ENCODE data around the gene CALCOCO1.

Gene CALCOCO1

GRCh38 chr12:53757101-53757770, 30.0 kb upstream of the CALCOCO1 start:
- peaks cover 11% of the 10 kb centered on the region for H3K4me1 Mint-ChIP-seq
- H3K36me3 Mint-ChIP-seq (ENCODE audit: insufficient read depth): peaks cover 2% of the 10 kb centered on the region
- H3K27me3 Mint-ChIP-seq: peaks cover 44% of the 10 kb centered on the region
- no peak overlapping the region for H3K27ac Mint-ChIP-seq (ENCODE audit: low read depth)
- H3K9me3 Mint-ChIP-seq: no peaks in the 10 kb centered on the region
- H3K4me3 Mint-ChIP-seq: peak overlapping the region; percentile 26
- ATAC-seq (replicated peaks; ENCODE audit: extremely low read depth, poor library complexity, severe bottlenecking) (peak; percentile 81), DNase-seq (ENCODE audit: low spot score in 2 of 2) (peak; percentile 70 to 81)

GRCh38 chr12:53756300-53757100, 29.2 kb upstream of the CALCOCO1 start:
- Mint-ChIP-seq H3K27ac (ENCODE audit: low read depth) (peak overlapping the region; percentile 70), H3K9me3 (no peaks in the 10 kb centered on the region), H3K36me3 (ENCODE audit: insufficient read depth) (peaks cover 2% of the 10 kb centered on the region), H3K27me3 (peaks cover 37% of the 10 kb centered on the region), H3K4me3 (peak overlapping the region; percentile 41), H3K4me1 (peaks cover 11% of the 10 kb centered on the region)
- DNase-seq (ENCODE audit: low spot score in 2 of 2) (no peak), ATAC-seq (replicated peaks; ENCODE audit: extremely low read depth, poor library complexity, severe bottlenecking) (no peak)

GRCh38 chr12:53755893-53756292, 28.6 kb upstream of the CALCOCO1 start:
- Mint-ChIP-seq H3K36me3 (ENCODE audit: insufficient read depth) (peaks cover 2% of the 10 kb centered on the region), H3K27me3 (peaks cover 31% of the 10 kb centered on the region), H3K4me1 (peaks cover 11% of the 10 kb centered on the region), H3K9me3 (no peaks in the 10 kb centered on the region), H3K27ac (ENCODE audit: low read depth) (no peak overlapping the region), H3K4me3 (no peak overlapping the region)
- no peak for DNase-seq (ENCODE audit: low spot score in 2 of 2)
- ATAC-seq (replicated peaks; ENCODE audit: extremely low read depth, poor library complexity, severe bottlenecking): no peak

- Mint-ChIP-seq H3K4me3 (no peak overlapping the region), H3K27me3 (peaks cover 27% of the 10 kb centered on the region), H3K36me3 (ENCODE audit: insufficient read depth) (peaks cover 2% of the 10 kb centered on the region), H3K4me1 (peaks cover 15% of the 10 kb centered on the region), H3K9me3 (no peaks in the 10 kb centered on the region), H3K27ac (ENCODE audit: low read depth) (no peak overlapping the region)
- no peak for ATAC-seq (replicated peaks; ENCODE audit: extremely low read depth, poor library complexity, severe bottlenecking)
- DNase-seq (ENCODE audit: low spot score in 2 of 2): no peak
Observed at GRCh38 chr12:53755451-53755891, 28.2 kb upstream of the CALCOCO1 start.

DNA sequence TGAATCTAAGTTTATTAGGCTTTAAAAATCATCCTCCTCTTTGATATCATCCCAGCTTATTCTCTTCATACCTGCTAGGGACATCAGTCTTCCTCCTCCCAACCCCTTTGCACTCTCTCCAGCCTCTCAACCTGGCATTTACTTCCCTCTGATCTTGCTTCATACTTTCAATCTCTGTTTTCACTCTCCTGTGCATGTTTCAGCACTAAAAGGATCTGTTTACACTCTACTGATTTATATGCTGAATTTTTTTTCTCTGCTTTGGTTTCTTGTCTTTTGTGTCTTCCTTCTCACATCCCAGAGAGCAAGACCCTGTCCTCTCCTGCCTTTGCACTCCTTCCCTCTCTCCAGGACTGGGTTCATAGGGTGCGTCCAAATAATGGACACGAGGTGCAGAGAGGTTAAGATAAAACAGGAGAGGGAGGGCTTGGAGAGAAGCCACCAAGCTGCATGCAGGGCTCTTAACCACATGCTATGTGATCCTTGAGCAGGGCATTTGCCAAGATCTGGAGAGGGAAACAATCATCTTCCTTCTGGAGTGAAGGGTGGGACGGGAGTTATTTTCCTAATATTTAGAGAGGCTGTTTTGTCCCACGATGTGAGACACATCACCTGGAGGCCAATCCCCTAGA, 27.5 kb upstream of the CALCOCO1 start:
- H3K4me3 Mint-ChIP-seq: no peak overlapping the region
- H3K27me3 Mint-ChIP-seq: peaks cover 20% of the 10 kb centered on the region
- no peak for ATAC-seq (replicated peaks; ENCODE audit: extremely low read depth, poor library complexity, severe bottlenecking)
- H3K36me3 Mint-ChIP-seq (ENCODE audit: insufficient read depth): peaks cover 2% of the 10 kb centered on the region
- H3K9me3 Mint-ChIP-seq: no peaks in the 10 kb centered on the region
- DNase-seq (ENCODE audit: low spot score in 2 of 2): no peak
- no peak overlapping the region for H3K27ac Mint-ChIP-seq (ENCODE audit: low read depth)
- H3K4me1 Mint-ChIP-seq: peaks cover 15% of the 10 kb centered on the region

GRCh38 chr12:53754188-53754585, 26.9 kb upstream of the CALCOCO1 start:
- no peak for ATAC-seq (replicated peaks; ENCODE audit: extremely low read depth, poor library complexity, severe bottlenecking)
- Mint-ChIP-seq H3K27ac (ENCODE audit: low read depth) (no peak overlapping the region), H3K36me3 (ENCODE audit: insufficient read depth) (peaks cover 2% of the 10 kb centered on the region), H3K9me3 (no peaks in the 10 kb centered on the region), H3K27me3 (peaks cover 14% of the 10 kb centered on the region), H3K4me1 (peaks cover 15% of the 10 kb centered on the region), H3K4me3 (no peak overlapping the region)
- no peak for DNase-seq (ENCODE audit: low spot score in 2 of 2)

- H3K9me3 Mint-ChIP-seq: no peaks in the 10 kb centered on the region
- no peak for ATAC-seq (replicated peaks; ENCODE audit: extremely low read depth, poor library complexity, severe bottlenecking)
- peaks cover 15% of the 10 kb centered on the region for H3K4me1 Mint-ChIP-seq
- DNase-seq (ENCODE audit: low spot score in 2 of 2): no peak
- H3K36me3 Mint-ChIP-seq (ENCODE audit: insufficient read depth): peaks cover 2% of the 10 kb centered on the region
- no peak overlapping the region for H3K4me3 Mint-ChIP-seq
- no peaks in the 10 kb centered on the region for H3K27me3 Mint-ChIP-seq
- no peak overlapping the region for H3K27ac Mint-ChIP-seq (ENCODE audit: low read depth)
Observed at GRCh38 chr12:53752621-53753020, 25.4 kb upstream of the CALCOCO1 start.

GRCh38 chr12:53752192-53752601, 24.9 kb upstream of the CALCOCO1 start:
- H3K36me3 Mint-ChIP-seq (ENCODE audit: insufficient read depth): peaks cover 5% of the 10 kb centered on the region
- ATAC-seq (replicated peaks; ENCODE audit: extremely low read depth, poor library complexity, severe bottlenecking): no peak

DNA sequence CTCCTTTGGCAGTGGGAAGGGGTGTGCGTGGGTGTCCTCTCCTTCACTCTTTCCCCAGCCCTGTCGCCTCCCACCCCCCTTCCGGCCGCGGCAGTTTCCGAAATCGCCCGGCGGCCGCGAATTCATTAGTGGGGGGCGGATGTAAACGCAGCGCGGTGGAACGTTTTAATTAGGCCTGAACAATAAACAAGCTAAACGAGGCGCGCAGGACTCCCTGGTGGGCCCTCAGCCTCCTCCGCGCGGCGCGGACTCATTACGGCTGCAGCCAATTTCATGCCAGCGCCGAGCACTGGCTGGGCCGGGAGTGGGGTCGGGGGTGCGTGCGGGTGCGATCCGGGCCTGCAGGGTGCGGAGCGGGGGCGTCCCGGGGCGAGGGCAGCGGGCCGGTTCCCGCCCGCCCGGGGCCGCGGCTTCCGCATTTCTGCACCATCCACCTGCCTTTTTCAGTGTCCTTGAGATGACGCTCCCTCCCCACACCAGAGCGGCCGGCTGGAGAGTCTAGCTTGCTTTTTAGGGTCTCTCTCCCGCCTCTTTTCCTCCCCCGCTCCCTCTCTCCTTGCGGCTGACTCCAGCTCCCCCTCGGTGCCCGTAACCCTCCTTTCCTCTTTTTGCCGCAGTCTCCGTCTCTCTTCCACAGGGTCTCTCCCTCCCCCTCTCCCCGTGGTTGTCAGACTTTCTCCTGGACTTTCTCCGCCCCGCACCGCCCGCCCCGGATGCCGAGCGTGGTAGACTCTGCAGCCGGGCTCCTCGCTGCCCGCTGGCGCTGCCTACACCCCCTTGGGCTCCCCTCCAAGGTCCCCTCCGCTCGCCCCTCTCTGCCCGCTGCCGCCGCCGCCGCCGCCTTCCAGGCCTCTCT, 24.3 kb upstream of the CALCOCO1 start, which contains the start of gene CISTR:
TSS of gene CISTR (minus strand) at position 644 of the 856 bp plus-strand sequence.
- Mint-ChIP-seq H3K4me1 (peaks cover 17% of the 10 kb centered on the region), H3K27ac (ENCODE audit: low read depth) (no peak within 1 kb of the TSS), H3K27me3 (no peaks in the 10 kb centered on the region), H3K4me3 (no peak within 1 kb of the TSS), H3K9me3 (no peaks in the 10 kb centered on the region), H3K36me3 (ENCODE audit: insufficient read depth) (peaks cover 8% of the 10 kb centered on the region)
- DNase-seq (ENCODE audit: low spot score in 2 of 2) (no peak), ATAC-seq (replicated peaks; ENCODE audit: extremely low read depth, poor library complexity, severe bottlenecking) (peak; percentile 49)

More at GRCh38 chr12:53752192-53752601, 24.9 kb upstream of the CALCOCO1 start:
- Mint-ChIP-seq H3K9me3 (no peaks in the 10 kb centered on the region), H3K4me1 (peaks cover 15% of the 10 kb centered on the region), H3K27me3 (no peaks in the 10 kb centered on the region), H3K4me3 (no peak overlapping the region), H3K27ac (ENCODE audit: low read depth) (no peak overlapping the region)
- no peak for DNase-seq (ENCODE audit: low spot score in 2 of 2)

DNA sequence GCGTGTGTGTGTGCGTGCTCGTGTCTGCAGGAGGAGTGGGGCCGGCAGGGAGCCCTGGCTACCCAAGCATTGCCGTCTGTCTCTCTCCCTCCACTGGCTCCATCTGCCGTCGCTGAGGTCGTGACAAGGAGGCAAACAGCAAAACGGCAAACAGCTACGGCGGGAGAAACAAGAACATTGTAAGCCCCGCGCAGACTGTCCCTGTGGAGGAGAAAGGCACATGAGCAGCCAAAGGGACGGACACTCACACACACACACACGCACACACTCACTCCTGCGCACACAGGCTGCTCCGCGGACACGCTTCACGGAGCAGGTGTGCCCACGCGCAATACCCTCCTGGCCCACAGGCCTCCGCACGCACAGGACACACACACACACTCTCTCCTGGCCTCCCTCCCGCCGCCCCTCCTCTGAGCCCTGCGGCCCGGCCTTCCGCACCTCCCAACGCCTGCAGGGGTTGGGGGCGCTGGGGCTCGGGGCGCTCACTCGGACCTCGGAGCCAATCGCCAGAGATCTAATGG, 23.6 kb upstream of the CALCOCO1 start:
- H3K4me1 Mint-ChIP-seq: peaks cover 12% of the 10 kb centered on the region
- H3K4me3 Mint-ChIP-seq: no peak overlapping the region
- no peaks in the 10 kb centered on the region for H3K9me3 Mint-ChIP-seq
- no peak for DNase-seq (ENCODE audit: low spot score in 2 of 2)
- H3K27me3 Mint-ChIP-seq: peaks cover 3% of the 10 kb centered on the region
- no peak overlapping the region for H3K27ac Mint-ChIP-seq (ENCODE audit: low read depth)
- H3K36me3 Mint-ChIP-seq (ENCODE audit: insufficient read depth): peaks cover 8% of the 10 kb centered on the region
- peak; percentile 21 for ATAC-seq (replicated peaks; ENCODE audit: extremely low read depth, poor library complexity, severe bottlenecking)

DNA sequence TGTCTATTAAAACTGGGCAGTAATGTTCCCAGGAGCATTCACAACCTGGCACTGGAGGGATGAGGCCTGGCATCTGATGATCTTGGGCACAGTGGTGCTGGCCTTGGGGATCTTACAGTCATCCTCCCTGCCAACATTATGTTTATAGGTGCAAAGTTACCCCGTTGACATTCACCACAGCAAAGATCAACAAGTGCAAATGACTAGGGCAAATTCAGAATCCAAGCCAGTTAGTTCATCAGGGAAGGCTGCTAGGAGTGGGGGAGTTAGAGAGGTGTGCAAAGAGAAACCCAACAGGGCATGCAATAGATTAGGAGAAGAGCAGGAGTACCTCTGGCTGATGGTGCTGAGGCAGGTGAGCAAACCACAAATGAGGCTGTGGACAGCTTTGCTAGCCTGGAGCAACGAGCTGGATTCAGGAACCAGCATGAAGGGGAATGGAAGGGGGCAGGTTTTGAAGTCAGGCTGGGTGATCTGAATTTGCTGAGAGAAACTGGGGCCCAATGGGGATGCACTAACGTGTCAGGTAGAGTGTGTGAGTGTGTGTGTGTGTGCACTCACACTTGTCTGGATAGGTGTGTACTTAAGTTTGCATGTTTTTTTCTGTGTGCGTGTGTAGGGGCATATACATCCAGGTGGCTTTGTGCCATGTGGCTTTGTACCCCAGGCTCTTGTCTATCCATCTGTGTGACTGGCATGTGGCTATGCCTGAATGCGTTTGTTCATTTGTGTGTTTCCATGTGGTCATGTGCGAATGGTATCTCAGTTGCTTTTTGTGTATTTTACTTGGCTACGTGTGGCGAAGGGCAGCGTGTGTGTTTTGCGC, 22.9 kb upstream of the CALCOCO1 start:
- DNase-seq (ENCODE audit: low spot score in 2 of 2): no peak
- Mint-ChIP-seq H3K9me3 (no peaks in the 10 kb centered on the region), H3K4me1 (peaks cover 8% of the 10 kb centered on the region), H3K4me3 (no peak overlapping the region), H3K27ac (ENCODE audit: low read depth) (no peak overlapping the region), H3K36me3 (ENCODE audit: insufficient read depth) (peaks cover 8% of the 10 kb centered on the region), H3K27me3 (peaks cover 10% of the 10 kb centered on the region)
- no peak for ATAC-seq (replicated peaks; ENCODE audit: extremely low read depth, poor library complexity, severe bottlenecking)

Measured in central memory CD8-positive, alpha-beta T cell (primary cell).